Heart right ventricle (tissue), 16 donors: ENCODE data around the gene YPEL4. TPM values are rescaled to one million over a fixed set of nuclear protein-coding genes. Genes with fewer than 3 reads are reported as not detected.
A peak's percentile ranks its signal among the peaks of the same experiment; 100 is the strongest.
"Not testable (repeated sequence)": the region's sequence is repeated elsewhere in the genome, so short reads cannot be mapped to it uniquely, and the experiment has no call there.

Experiments
- ATAC-seq, 8 donors: fragments of 200-7000 bp; cut with Tn5 transposase; one replicate each; pipeline ENCODE4 v1.9.1; 2020; ENCODE audit warnings: mild to moderate bottlenecking in 8 of 8, moderate library complexity in 8 of 8, moderate number of reproducible peaks in 1 of 8
- DNase-seq, 2 donors: peaks; one replicate each; pipeline ENCODE4 v3.0.0-alpha.2; 2020
- H3K27ac ChIP-seq, 10 donors: fragments of 200-600 bp; sonication (generic) in 2 of 10; one replicate each; pipeline versions ENCODE4 v1.5.0 to v1.8.0; 2020 to 2022; ENCODE audit warnings: mild to moderate bottlenecking in 3 of 10
- H3K27me3 ChIP-seq, 7 donors: fragments of 200-600 bp; one replicate each; pipeline ENCODE4 v1.8.0; 2021 to 2022; ENCODE audit warnings: mild to moderate bottlenecking in 2 of 7
- H3K36me3 ChIP-seq, 9 donors: fragments of 200-600 bp; sonication (generic) in 1 of 9; one replicate each; pipeline versions ENCODE4 v1.5.0 to v1.8.0; 2020 to 2022; ENCODE audit warnings: mild to moderate bottlenecking in 2 of 9
- H3K4me1 ChIP-seq, 9 donors: fragments of 200-600 bp; sonication (generic) in 1 of 9; one replicate each; pipeline versions ENCODE4 v1.5.0 to v1.8.0; 2020 to 2022; ENCODE audit warnings: mild to moderate bottlenecking in 4 of 9
- H3K4me3 ChIP-seq, 10 donors: fragments of 200-600 bp; sonication (generic) in 2 of 10; one replicate each; pipeline versions ENCODE4 v1.5.0 to v1.8.0; 2020 to 2022; ENCODE audit warnings: mild to moderate bottlenecking in 7 of 10, moderate library complexity in 2 of 10
- H3K9me3 ChIP-seq, 11 donors: fragments of 200-600 bp in 10 of 11; sonication (generic) in 2 of 11; one replicate each; pipeline versions ENCODE4 v1.5.0 to v1.8.0; 2013 to 2022; ENCODE audit warnings: mild to moderate bottlenecking in 2 of 11, control low read depth in 1 of 11, moderate library complexity in 1 of 11
- CTCF ChIP-seq, 9 donors: fragments of 200-600 bp; sonication (generic) in 2 of 9; IDR thresholded peaks; one replicate each; pipeline versions ENCODE4 v1.5.0 to v1.8.0; 2021 to 2022; ENCODE audit warnings: antibody characterized with exemption in 9 of 9, mild to moderate bottlenecking in 5 of 9, moderate library complexity in 1 of 9
- WGBS, 2 donors: extraction: QIAGEN DNeasy Blood & Tissue Kit; methylation state at CpG; one replicate each; pipeline ENCODE4 v1.1.7; 2013; ENCODE audit warnings: inconsistent platforms in 1 of 2; 5-methylcytosine and 5-hydroxymethylcytosine counted together
- intact Hi-C, 10 donors: fragments of 100-400 bp; cut with DNase I; formaldehyde crosslinking; loops; one replicate each; pipeline versions ENCODE4 v1.11.1 to v1.14.2; 2022
- polyA plus RNA-seq, 2 donors: library from polyadenylated mRNA; stranded (reverse); fragments of 200-250 nt; gene quantifications; one replicate each; pipeline ENCODE4 v1.2.3, GENCODE V29; 2013
- total RNA-seq, 10 donors: library from RNA; stranded (reverse); fragmentation: NEBNext Ultra II Directional in 3 of 10; extraction: Animal tissue kit (Norgen Biotek cat#: 25700) in 3 of 10; gene quantifications; one replicate each; pipeline versions ENCODE4 v1.2.1 to v1.2.4, GENCODE V29; 2021 to 2023
- donor health status: Arrhythmogenic right ventricular cardiomyopathy.
- donor health status: ischemic (EF 13 %, LVEDD 7.1; RV severe dilation, severe dysfunction).
- donor health status: healthy with polysubstance abuse.
- donor health status: DM: no; HTN: yes; CAD: no.
- donor health status: DM: no; HTN: no; CAD: no.
- donor health status: ischemic (EF 25% LVEDD 6.9; RV normal size, moderate dysfunction).
- donor health status: ischemic (EF 25% LVEDD 5.7; RV mildly dilated, moderate dysfunction).
- donor health status: healthy.
- donor health status: DM: yes; HTN: yes; CAD: no.
- donor health status: Ischemic cardiomyopathy.
- donor health status: ischemic (EF 35%, LVEDD 5.7; RV mildly dilated, moderate dysfunction).
- donor health status: nonischemic (EF 11% LVEDD 7.7; RV severe dilation, severe dysfunction).
- donor health status: DM: yes; HTN: yes; CAD: no.
- donor health status: PGD.
- donor health status: ischemic (EF 29% LVEDD 5.4; RV normal size, mild dysfunction).
- donor health status: nonischemic (EF 23%, LVEDD 6.1; RV moderate dilation, normal function).

YPEL4 gene
- total and polyA plus RNA-seq, 12 donors = 0.17 to 3.4 (median 0.55) TPM; not detected in 1

GRCh38 chr11:57656885-57657193 is 7.1 kb upstream of the YPEL4 start:
- ATAC-seq (no peak), DNase-seq (no peak)
- H3K36me3 ChIP-seq = peaks cover 0 to 28% (median 23%) of the 10 kb centered on the region in 9 donors
- peak overlapping the region; percentile 14 to 97 (median 86) for H3K27ac ChIP-seq
- H3K27me3 ChIP-seq = peaks cover 0 to 7% (median 0%) of the 10 kb centered on the region in 7 donors
- H3K4me3 ChIP-seq = peak overlapping the region in 9 of 10 donors; percentile 42 to 88 (median 70)
- TF ChIP-seq CTCF (IDR thresholded peaks at IDR 0.05) = no peak
- no peaks in the 10 kb centered on the region for H3K9me3 ChIP-seq
- intact Hi-C loops = loop anchor here in 3 of 10 donors (1.0 to 10.0 kb wide), 2 partner anchors 10 to 148 kb away; no protein-coding TSS in a partner anchor
- H3K4me1 ChIP-seq = peaks cover 3 to 42% (median 18%) of the 10 kb centered on the region in 9 donors
- 31 to 37% methylated on average over 5 of the region's 5 CpGs for WGBS, 2 donors

- intact Hi-C loops = loop anchor here in 1 of 10 donors (10.0 kb wide), 1 partner anchor 152 kb away; no protein-coding TSS in a partner anchor
- H3K4me1 ChIP-seq = peaks cover 3 to 50% (median 28%) of the 10 kb centered on the region in 9 donors
- peaks cover 0 to 42% (median 29%) of the 10 kb centered on the region in 7 donors for H3K27me3 ChIP-seq
- no peak for DNase-seq
- no peak for ATAC-seq
- no peaks in the 10 kb centered on the region for H3K9me3 ChIP-seq
- 25 to 35% methylated on average over 3 of the region's 3 CpGs for WGBS, 2 donors
- peak overlapping the region in 2 of 10 donors; percentile 5 to 36 for H3K4me3 ChIP-seq
- H3K27ac ChIP-seq = peak overlapping the region in 1 of 10 donors; percentile 79
- TF ChIP-seq CTCF (IDR thresholded peaks at IDR 0.05) = no peak
- no peaks in the 10 kb centered on the region for H3K36me3 ChIP-seq
Measured at GRCh38 chr11:57653163-57653562, 3.5 kb upstream of the YPEL4 start.

GRCh38 chr11:57652662-57653061 is 3.0 kb upstream of the YPEL4 start:
- TF ChIP-seq CTCF (IDR thresholded peaks at IDR 0.05) = no peak
- Histone ChIP-seq H3K4me1 (peaks cover 3 to 52% (median 30%) of the 10 kb centered on the region in 9 donors), H3K9me3 (no peaks in the 10 kb centered on the region), H3K4me3 (peak overlapping the region in 2 of 10 donors; percentile 5 to 36), H3K27me3 (peaks cover 0 to 47% (median 34%) of the 10 kb centered on the region in 7 donors), H3K36me3 (no peaks in the 10 kb centered on the region), H3K27ac (peak overlapping the region in 1 of 10 donors; percentile 79)
- no peak for DNase-seq
- intact Hi-C loops = loop anchor here in 1 of 10 donors (10.0 kb wide), 1 partner anchor 152 kb away; no protein-coding TSS in a partner anchor
- no peak for ATAC-seq
- WGBS, 2 donors = 75 to 86% methylated on average over 3 of the region's 3 CpGs

GRCh38 chr11:57652230-57652629 is 2.5 kb upstream of the YPEL4 start:
- Histone ChIP-seq H3K4me3 (peak overlapping the region in 2 of 10 donors; percentile 5 to 36), H3K4me1 (peaks cover 3 to 56% (median 32%) of the 10 kb centered on the region in 9 donors), H3K27me3 (peaks cover 0 to 51% (median 39%) of the 10 kb centered on the region in 7 donors), H3K27ac (peak overlapping the region in 1 of 10 donors; percentile 79)
- H3K36me3 ChIP-seq, ATAC-seq, DNase-seq, H3K9me3 ChIP-seq: not testable (repeated sequence)
- intact Hi-C loops = loop anchor here in 1 of 10 donors (10.0 kb wide), 1 partner anchor 153 kb away; no protein-coding TSS in a partner anchor
- 76 to 84% methylated on average over 14 of the region's 14 CpGs for WGBS, 2 donors

- H3K27ac ChIP-seq = no peak overlapping the region
- no peak overlapping the region for H3K4me3 ChIP-seq
- DNase-seq (no peak), ATAC-seq (no peak)
- peaks cover 3 to 57% (median 32%) of the 10 kb centered on the region in 9 donors for H3K4me1 ChIP-seq
- H3K27me3 ChIP-seq = peaks cover 0 to 59% (median 47%) of the 10 kb centered on the region in 7 donors
- no peaks in the 10 kb centered on the region for H3K36me3 ChIP-seq
- H3K9me3 ChIP-seq = no peaks in the 10 kb centered on the region
- WGBS, 2 donors = 77 to 86% methylated on average over 7 of the region's 7 CpGs
- TF ChIP-seq CTCF (IDR thresholded peaks at IDR 0.05) = no peak
- intact Hi-C loops = loop anchor here in 1 of 10 donors (10.0 kb wide), 1 partner anchor 153 kb away; no protein-coding TSS in a partner anchor
Measured at GRCh38 chr11:57651408-57651807, 1.7 kb upstream of the YPEL4 start.
